Measurements from ENCODE around the gene TRIP12.

TRIP12 gene

GRCh38 chr2:229719926-229720647, 201.7 kb downstream of the TRIP12 start:
- no peak for TF ChIP-seq REST (IDR thresholded peaks at IDR 0.05; ENCODE audit: insufficient read depth in 1 of 2, low read depth in 2 of 2, low read length in 2 of 2)
- TF ChIP-seq FOXP2 (optimal IDR thresholded peaks at IDR 0.05; ENCODE audit: borderline replicate concordance, extremely low read depth, extremely low read length, insufficient read depth): no peak
- TF ChIP-seq TAF1 (IDR thresholded peaks at IDR 0.05; ENCODE audit: borderline replicate concordance, insufficient read depth, low read length): no peak
- TF ChIP-seq SIN3A (IDR thresholded peaks at IDR 0.05; ENCODE audit: borderline replicate concordance, insufficient read depth, low read length): no peak
- no peak for TF ChIP-seq POLR2AphosphoS5 (IDR thresholded peaks at IDR 0.05; ENCODE audit: low read depth, low read length)

- TF ChIP-seq FOXP2 (optimal IDR thresholded peaks at IDR 0.05; ENCODE audit: borderline replicate concordance, extremely low read depth, extremely low read length, insufficient read depth): no peak
- TF ChIP-seq SIN3A (IDR thresholded peaks at IDR 0.05; ENCODE audit: borderline replicate concordance, insufficient read depth, low read length): no peak
Measured at GRCh38 chr2:229718057-229718456, 203.8 kb downstream of the TRIP12 start.

- TF ChIP-seq REST (IDR thresholded peaks at IDR 0.05; ENCODE audit: insufficient read depth in 1 of 2, low read depth in 2 of 2, low read length in 2 of 2) (no peak), FOXP2 (optimal IDR thresholded peaks at IDR 0.05; ENCODE audit: borderline replicate concordance, extremely low read depth, extremely low read length, insufficient read depth) (no peak), POLR2AphosphoS5 (IDR thresholded peaks at IDR 0.05; ENCODE audit: low read depth, low read length) (no peak), TAF1 (IDR thresholded peaks at IDR 0.05; ENCODE audit: borderline replicate concordance, insufficient read depth, low read length) (no peak), SIN3A (IDR thresholded peaks at IDR 0.05; ENCODE audit: borderline replicate concordance, insufficient read depth, low read length) (no peak)
Measured at GRCh38 chr2:229715895-229716507, 205.8 kb downstream of the TRIP12 start.

GRCh38 chr2:229714736-229715541, 206.9 kb downstream of the TRIP12 start:
- no peak for TF ChIP-seq FOXP2 (optimal IDR thresholded peaks at IDR 0.05; ENCODE audit: borderline replicate concordance, extremely low read depth, extremely low read length, insufficient read depth)
- peak; percentile 91 to 96 for TF ChIP-seq REST (IDR thresholded peaks at IDR 0.05; ENCODE audit: insufficient read depth in 1 of 2, low read depth in 2 of 2, low read length in 2 of 2)
- no peak for TF ChIP-seq TAF1 (IDR thresholded peaks at IDR 0.05; ENCODE audit: borderline replicate concordance, insufficient read depth, low read length)

GRCh38 chr2:229714080-229714735, 207.6 kb downstream of the TRIP12 start, which contains the start of gene DNER:
Gene DNER (minus strand): TSS chr2:229714555. CDS start chr2:229714423, 132 bp downstream.
- no peak for TF ChIP-seq SIN3A (IDR thresholded peaks at IDR 0.05; ENCODE audit: borderline replicate concordance, insufficient read depth, low read length)
- TF ChIP-seq POLR2AphosphoS5 (IDR thresholded peaks at IDR 0.05; ENCODE audit: low read depth, low read length): no peak
- TF ChIP-seq TAF1 (IDR thresholded peaks at IDR 0.05; ENCODE audit: borderline replicate concordance, insufficient read depth, low read length): no peak
- TF ChIP-seq REST (IDR thresholded peaks at IDR 0.05; ENCODE audit: insufficient read depth in 1 of 2, low read depth in 2 of 2, low read length in 2 of 2): no peak
- no peak for TF ChIP-seq FOXP2 (optimal IDR thresholded peaks at IDR 0.05; ENCODE audit: borderline replicate concordance, extremely low read depth, extremely low read length, insufficient read depth)

Measured in PFSK-1 (cell line).